Measurements from ENCODE around the gene MAP3K10. TPM values are rescaled to one million over a fixed set of nuclear protein-coding genes. Genes with fewer than 3 reads are reported as not detected.

MAP3K10 gene
- total RNA-seq, 1 donor from 2014 or later: 8.8 TPM

- no peak for DNase-seq
These were observed 15.4 kb upstream of the MAP3K10 start for GRCh38 chr19:40175820-40176219.

GRCh38 chr19:40177286-40178070 is 13.7 kb upstream of the MAP3K10 start:
- no peak for DNase-seq

- DNase-seq: no peak
These were observed 12.5 kb upstream of the MAP3K10 start for GRCh38 chr19:40178756-40179155.

- no peak for DNase-seq
These were observed 7.0 kb upstream of the MAP3K10 start for GRCh38 chr19:40184273-40184672.

- DNase-seq: peak; percentile 39
These were observed 815 bp downstream of the MAP3K10 start for GRCh38 chr19:40191836-40192646.

- DNase-seq: no peak
These were observed 1.7 kb downstream of the MAP3K10 start for GRCh38 chr19:40192758-40193586.

GRCh38 chr19:40193587-40193849 is 2.3 kb downstream of the MAP3K10 start:
- no peak for DNase-seq

GRCh38 chr19:40198272-40198990 is 7.2 kb downstream of the MAP3K10 start:
- no peak for DNase-seq

- no peak for DNase-seq
These were observed 9.3 kb downstream of the MAP3K10 start for GRCh38 chr19:40200341-40201099.

GRCh38 chr19:40204381-40204780 is 13.2 kb downstream of the MAP3K10 start:
- DNase-seq: no peak

GRCh38 chr19:40205760-40206159 is 14.5 kb downstream of the MAP3K10 start:
- no peak for DNase-seq

GRCh38 chr19:40208602-40209001 is 17.4 kb downstream of the MAP3K10 start:
- DNase-seq: no peak

GRCh38 chr19:40210889-40211288 is 19.7 kb downstream of the MAP3K10 start:
- no peak for DNase-seq

GRCh38 chr19:40213251-40213829 is 22.1 kb downstream of the MAP3K10 start:
- DNase-seq: no peak

GRCh38 chr19:40213882-40214570 is 22.8 kb downstream of the MAP3K10 start:
- no peak for DNase-seq

GRCh38 chr19:40214936-40215335 is 23.7 kb downstream of the MAP3K10 start:
- DNase-seq: no peak

GRCh38 chr19:40216013-40216776 is 25.0 kb downstream of the MAP3K10 start:
- no peak for DNase-seq

GRCh38 chr19:40216777-40217026 is 25.5 kb downstream of the MAP3K10 start:
- DNase-seq: no peak

- DNase-seq: no peak
These were observed 26.0 kb downstream of the MAP3K10 start for GRCh38 chr19:40217027-40217810.
